Uterus (tissue), 4 donors: ENCODE data around the gene RPAP3. TPM values are rescaled to one million over a fixed set of nuclear protein-coding genes. Genes with fewer than 3 reads are reported as not detected.

Source experiments
- DNase-seq, 2 donors: peaks; one replicate each; pipeline ENCODE4 v3.0.0-alpha.2; 2019 to 2020
- H3K27ac ChIP-seq, 2 donors: fragments of 200-600 bp; sonication (generic); 1 replicate in 1 of 2; 2 replicates in 1 of 2; pipeline ENCODE4 v1.5.1; 2016 to 2018
- H3K27me3 ChIP-seq, 2 donors: fragments of 200-600 bp; sonication (generic); one replicate each; pipeline ENCODE4 v1.5.1; 2018 to 2019; ENCODE audit warnings: control low read depth in 1 of 2
- H3K36me3 ChIP-seq, 2 donors: fragments of 200-600 bp; sonication (generic); one replicate each; pipeline ENCODE4 v1.5.1; 2019; ENCODE audit warnings: control low read depth in 1 of 2
- H3K4me1 ChIP-seq, 2 donors: fragments of 200-600 bp; sonication (generic); one replicate each; pipeline ENCODE4 v1.5.1; 2018 to 2019; ENCODE audit warnings: control low read depth in 1 of 2
- H3K4me3 ChIP-seq, 2 donors: fragments of 200-600 bp; sonication (generic); 1 replicate in 1 of 2; 2 replicates in 1 of 2; pipeline ENCODE4 v1.5.1; 2018 to 2019; ENCODE audit warnings: mild to moderate bottlenecking in 1 of 2
- H3K9me3 ChIP-seq, 2 donors: fragments of 200-600 bp; sonication (generic); one replicate each; pipeline ENCODE4 v1.5.1; 2019; ENCODE audit warnings: control low read depth in 1 of 2
- POLR2A ChIP-seq, 2 donors: fragments of 450-650 bp; IDR thresholded peaks; one replicate each; pipeline ENCODE4 v1.6.1; 2016; ENCODE audit warnings: antibody characterized with exemption in 2 of 2, mild to moderate bottlenecking in 1 of 2, moderate library complexity in 1 of 2
- intact Hi-C: fragments of 100-400 bp; cut with DNase I; formaldehyde crosslinking; loops from one replicate; pipeline ENCODE4 v1.15.1; 2023; ENCODE audit warnings: low total_unique reads
- total RNA-seq, 4 donors: library from RNA; depleted of rRNA in 3 of 4; stranded (reverse); fragments of >200 nt in 3 of 4; gene quantifications; one replicate each; pipeline versions ENCODE4 v1.1.0 to v1.2.4, GENCODE V29; 2014 to 2023
- TF ChIP-seq, protein P1 (sequence below), 4 experiments: fragments of 200-600 bp in 2 of 4; fragments of 450-650 bp in 2 of 4; sonication (generic) in 2 of 4; IDR thresholded peaks; one replicate each; pipeline ENCODE4 v1.5.1; 2016 to 2019; ENCODE audit warnings: antibody characterized with exemption in 4 of 4, mild to moderate bottlenecking in 2 of 4, moderate library complexity in 1 of 4
- donor health status: DM: yes; HTN: yes; CAD: no.

Gene RPAP3
- total RNA-seq, 4 donors from 2014 or later: 16.8 to 33.6 (median 22.2) TPM

GRCh38 chr12:47748899-47749298, 43.1 kb upstream of the RPAP3 start:
- no peak for TF ChIP-seq POLR2A (IDR thresholded peaks at IDR 0.05)
- TF ChIP-seq, protein P1, sequence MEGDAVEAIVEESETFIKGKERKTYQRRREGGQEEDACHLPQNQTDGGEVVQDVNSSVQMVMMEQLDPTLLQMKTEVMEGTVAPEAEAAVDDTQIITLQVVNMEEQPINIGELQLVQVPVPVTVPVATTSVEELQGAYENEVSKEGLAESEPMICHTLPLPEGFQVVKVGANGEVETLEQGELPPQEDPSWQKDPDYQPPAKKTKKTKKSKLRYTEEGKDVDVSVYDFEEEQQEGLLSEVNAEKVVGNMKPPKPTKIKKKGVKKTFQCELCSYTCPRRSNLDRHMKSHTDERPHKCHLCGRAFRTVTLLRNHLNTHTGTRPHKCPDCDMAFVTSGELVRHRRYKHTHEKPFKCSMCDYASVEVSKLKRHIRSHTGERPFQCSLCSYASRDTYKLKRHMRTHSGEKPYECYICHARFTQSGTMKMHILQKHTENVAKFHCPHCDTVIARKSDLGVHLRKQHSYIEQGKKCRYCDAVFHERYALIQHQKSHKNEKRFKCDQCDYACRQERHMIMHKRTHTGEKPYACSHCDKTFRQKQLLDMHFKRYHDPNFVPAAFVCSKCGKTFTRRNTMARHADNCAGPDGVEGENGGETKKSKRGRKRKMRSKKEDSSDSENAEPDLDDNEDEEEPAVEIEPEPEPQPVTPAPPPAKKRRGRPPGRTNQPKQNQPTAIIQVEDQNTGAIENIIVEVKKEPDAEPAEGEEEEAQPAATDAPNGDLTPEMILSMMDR (IDR thresholded peaks at IDR 0.05): no peak
- intact Hi-C loops: loop anchor here (10.0 kb wide), 1 partner anchor 86 kb away; no protein-coding TSS in a partner anchor
- Histone ChIP-seq H3K4me1 (peaks cover 0 to 3% of the 10 kb centered on the region in 2 donors), H3K27me3 (no peaks in the 10 kb centered on the region), H3K36me3 (no peaks in the 10 kb centered on the region), H3K4me3 (no peak overlapping the region), H3K27ac (no peak overlapping the region), H3K9me3 (no peaks in the 10 kb centered on the region)
- no peak for DNase-seq

DNA sequence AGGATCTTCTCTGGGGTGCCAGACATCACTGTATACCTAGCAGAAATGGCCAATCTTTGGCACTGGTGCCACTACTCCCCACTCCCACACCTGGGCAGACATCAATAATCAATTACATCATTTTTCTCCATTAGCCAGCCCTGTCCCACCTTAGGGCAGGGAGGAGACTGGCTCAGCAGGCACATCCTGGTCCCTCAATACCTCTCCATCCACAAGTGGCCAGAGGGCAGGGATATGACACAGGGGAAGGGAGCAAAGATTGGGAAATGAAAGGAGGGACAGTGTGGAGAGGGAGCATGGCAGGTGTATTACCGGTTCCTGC, 42.6 kb upstream of the RPAP3 start:
- Histone ChIP-seq H3K9me3 (no peaks in the 10 kb centered on the region), H3K4me1 (peaks cover 0 to 3% of the 10 kb centered on the region in 2 donors), H3K4me3 (no peak overlapping the region), H3K27ac (no peak overlapping the region), H3K27me3 (no peaks in the 10 kb centered on the region), H3K36me3 (no peaks in the 10 kb centered on the region)
- no peak for DNase-seq
- no peak for TF ChIP-seq POLR2A (IDR thresholded peaks at IDR 0.05)
- TF ChIP-seq, protein P1 (IDR thresholded peaks at IDR 0.05): no peak
- intact Hi-C loops: loop anchor here (10.0 kb wide), 1 partner anchor 86 kb away; no protein-coding TSS in a partner anchor

DNA sequence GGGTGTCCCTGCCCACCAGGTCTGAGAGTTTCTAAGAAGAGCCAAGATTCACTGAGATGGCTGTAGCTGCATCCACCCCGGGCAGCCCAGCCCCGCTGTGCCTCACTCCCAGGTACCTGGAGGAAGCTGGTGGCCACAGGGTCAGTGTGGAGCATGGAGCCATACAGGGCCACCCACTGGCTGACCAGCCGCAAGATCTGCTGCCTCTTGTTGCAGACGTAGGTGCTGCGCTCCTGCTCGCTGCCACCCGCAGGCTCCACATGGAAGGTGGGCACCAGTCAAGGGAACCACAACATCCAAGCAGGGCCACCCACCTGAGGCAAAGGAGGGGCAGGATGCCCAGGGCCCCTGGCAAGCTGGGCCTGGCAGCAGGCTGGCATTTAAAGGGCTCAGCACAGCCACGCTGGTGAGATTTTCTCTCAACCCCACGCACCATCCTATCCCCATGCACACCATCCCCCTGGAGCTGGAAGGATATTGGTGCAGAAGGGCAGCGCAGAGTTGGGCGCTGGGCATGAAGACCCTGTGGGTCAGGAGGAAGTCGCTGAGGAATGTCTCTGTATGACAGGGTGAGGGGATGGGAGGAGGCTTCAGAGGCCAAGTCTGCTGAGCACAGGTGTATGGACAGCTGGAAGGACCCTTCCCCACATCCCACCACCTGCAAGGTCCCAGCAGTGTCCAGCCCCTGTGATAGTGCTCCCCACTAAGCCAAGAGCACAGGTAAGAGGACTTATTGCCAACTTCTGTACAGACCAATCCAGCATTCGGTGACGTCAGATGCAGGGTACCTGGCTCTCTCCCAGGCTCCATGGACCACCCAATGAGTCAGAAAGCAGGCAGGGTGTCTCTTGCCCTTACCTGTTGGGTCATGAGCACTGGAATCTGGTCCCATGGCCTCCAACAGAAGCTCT, 42.0 kb upstream of the RPAP3 start:
- Histone ChIP-seq H3K9me3 (no peaks in the 10 kb centered on the region), H3K27me3 (no peaks in the 10 kb centered on the region), H3K4me1 (no peaks in the 10 kb centered on the region), H3K36me3 (no peaks in the 10 kb centered on the region), H3K4me3 (no peak overlapping the region), H3K27ac (no peak overlapping the region)
- intact Hi-C loops: loop anchor here (10.0 kb wide), 1 partner anchor 87 kb away; no protein-coding TSS in a partner anchor
- DNase-seq: no peak
- TF ChIP-seq POLR2A (IDR thresholded peaks at IDR 0.05): no peak
- TF ChIP-seq, protein P1 (IDR thresholded peaks at IDR 0.05): no peak

DNA sequence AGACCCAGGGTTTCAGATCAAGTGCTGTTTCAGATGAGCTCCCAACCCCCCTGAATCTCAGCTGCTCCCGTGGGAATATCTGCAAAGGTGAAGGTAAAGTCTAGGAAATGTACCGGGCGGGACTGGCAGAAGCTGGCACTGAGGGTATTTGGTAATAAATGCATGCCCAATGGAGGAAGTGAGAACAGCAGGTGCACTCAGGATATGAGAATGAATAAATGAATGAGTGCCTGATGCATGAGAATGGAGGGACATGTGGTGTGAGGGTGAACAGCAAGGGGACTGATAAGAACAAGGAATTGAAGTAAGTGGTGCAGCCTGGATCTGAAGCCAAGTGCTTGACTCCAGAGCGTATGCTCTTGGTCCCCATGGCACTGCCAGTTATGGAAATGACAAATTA, 41.3 kb upstream of the RPAP3 start:
- intact Hi-C loops: loop anchor here (10.0 kb wide), 1 partner anchor 88 kb away; no protein-coding TSS in a partner anchor
- H3K27me3 ChIP-seq: no peaks in the 10 kb centered on the region
- H3K4me3 ChIP-seq: no peak overlapping the region
- H3K36me3 ChIP-seq: no peaks in the 10 kb centered on the region
- DNase-seq: no peak
- H3K9me3 ChIP-seq: no peaks in the 10 kb centered on the region
- H3K27ac ChIP-seq: no peak overlapping the region
- TF ChIP-seq POLR2A (IDR thresholded peaks at IDR 0.05): no peak
- TF ChIP-seq, protein P1 (IDR thresholded peaks at IDR 0.05): no peak
- H3K4me1 ChIP-seq: no peaks in the 10 kb centered on the region

GRCh38 chr12:47746523-47746922, 40.7 kb upstream of the RPAP3 start:
- no peak for DNase-seq
- Histone ChIP-seq H3K9me3 (no peaks in the 10 kb centered on the region), H3K27ac (no peak overlapping the region), H3K27me3 (no peaks in the 10 kb centered on the region), H3K4me1 (no peaks in the 10 kb centered on the region), H3K36me3 (no peaks in the 10 kb centered on the region), H3K4me3 (no peak overlapping the region)
- intact Hi-C loops: loop anchor here (10.0 kb wide), 1 partner anchor 88 kb away; no protein-coding TSS in a partner anchor
- no peak for TF ChIP-seq POLR2A (IDR thresholded peaks at IDR 0.05)
- TF ChIP-seq, protein P1 (IDR thresholded peaks at IDR 0.05): no peak
